Measurements from ENCODE around the gene NDUFAF5.

DNA sequence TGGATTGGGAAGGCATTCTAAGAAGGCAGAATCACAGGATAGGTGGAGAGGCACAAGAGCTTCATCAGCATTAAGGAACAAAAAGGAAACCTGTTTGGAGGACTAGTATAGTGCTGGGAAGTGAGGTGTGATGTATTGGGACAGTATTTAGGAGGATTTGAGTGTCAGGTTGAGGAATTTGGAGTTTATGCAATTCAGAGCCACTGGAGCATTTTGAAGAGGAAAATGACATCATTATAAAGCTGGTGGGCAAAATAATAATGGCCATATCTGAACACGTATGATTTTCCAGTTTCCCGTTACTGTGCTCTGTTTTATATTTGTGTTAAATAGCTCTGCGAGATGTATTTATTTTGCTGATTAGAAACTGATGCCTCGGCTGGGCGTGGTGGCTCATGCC is 14.2 kb downstream of the NDUFAF5 start:
- no peak for TF ChIP-seq YY1 (IDR thresholded peaks at IDR 0.05; ENCODE audit: insufficient read depth, insufficient read length)
- TF ChIP-seq SUZ12 (IDR thresholded peaks at IDR 0.05; ENCODE audit: extremely low read depth, insufficient read depth, insufficient read length): no peak
- no peak for TF ChIP-seq ZNF274 (IDR thresholded peaks at IDR 0.05; ENCODE audit: low read depth, low read length)
